NT2/D1 (cell line): Measurements from ENCODE around the gene UFC1.

Source experiments
- YY1 ChIP-seq: IDR thresholded peaks from 2 replicates; pipeline ENCODE4 v1.6.1; 2011; ENCODE audit not compliant: insufficient read length, insufficient read depth
- ZNF274 ChIP-seq: IDR thresholded peaks from 2 replicates; pipeline ENCODE4 v1.6.1; 2011; ENCODE audit warnings: mild to moderate bottlenecking, low read depth, low read length

- TF ChIP-seq YY1 (peak; percentile 95), ZNF274 (no peak)
Observed at GRCh38 chr1:161177112-161177935, 23.5 kb downstream of the UFC1 start, which contains the start of gene B4GALT3.
